ENCODE measurements around the gene TRHDE.

TRHDE gene

DNA sequence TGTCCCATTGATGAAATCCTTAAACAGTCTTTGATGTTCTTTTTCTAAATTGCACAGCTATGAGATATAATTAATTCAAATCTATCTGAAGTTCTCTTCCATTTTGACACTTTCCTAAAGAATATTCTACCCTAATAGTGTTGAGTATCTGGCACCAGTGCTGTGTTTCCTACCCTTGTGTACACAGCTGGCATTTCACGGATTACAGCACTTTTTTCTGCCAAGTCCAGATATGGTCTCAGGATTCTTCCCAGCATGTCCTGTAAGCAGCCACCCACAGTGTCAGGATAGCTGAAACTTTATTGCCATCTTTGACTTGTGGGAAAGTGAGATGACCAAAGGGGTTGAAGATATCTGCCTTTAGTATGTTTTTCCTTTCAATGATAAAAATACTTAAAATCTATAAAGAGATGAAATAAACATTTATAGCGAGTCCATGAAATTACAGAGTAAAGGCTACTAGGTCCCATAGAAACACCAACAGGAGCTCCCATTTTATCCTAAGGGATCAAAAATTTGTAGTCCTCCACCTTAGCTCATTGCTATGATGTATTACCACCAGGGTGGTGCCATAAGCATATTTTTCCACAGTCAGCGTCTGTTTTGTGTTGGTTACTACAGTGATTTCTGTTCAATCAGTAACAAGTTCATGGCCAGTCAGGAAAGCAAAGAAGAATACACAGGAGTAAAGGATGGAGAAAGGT lies 96.7 kb downstream of the TRHDE start:
- DNase-seq (ENCODE audit: insufficient read length) (no peak), FAIRE-seq (no peak)
- TF ChIP-seq POLR2A (IDR thresholded peaks at IDR 0.05; ENCODE audit: low read depth, low read length) (no peak), TAF1 (IDR thresholded peaks at IDR 0.05; ENCODE audit: borderline replicate concordance, low read depth, low read length) (no peak), POLR2AphosphoS5 (IDR thresholded peaks at IDR 0.05; ENCODE audit: low read depth, low read length) (no peak)

DNA sequence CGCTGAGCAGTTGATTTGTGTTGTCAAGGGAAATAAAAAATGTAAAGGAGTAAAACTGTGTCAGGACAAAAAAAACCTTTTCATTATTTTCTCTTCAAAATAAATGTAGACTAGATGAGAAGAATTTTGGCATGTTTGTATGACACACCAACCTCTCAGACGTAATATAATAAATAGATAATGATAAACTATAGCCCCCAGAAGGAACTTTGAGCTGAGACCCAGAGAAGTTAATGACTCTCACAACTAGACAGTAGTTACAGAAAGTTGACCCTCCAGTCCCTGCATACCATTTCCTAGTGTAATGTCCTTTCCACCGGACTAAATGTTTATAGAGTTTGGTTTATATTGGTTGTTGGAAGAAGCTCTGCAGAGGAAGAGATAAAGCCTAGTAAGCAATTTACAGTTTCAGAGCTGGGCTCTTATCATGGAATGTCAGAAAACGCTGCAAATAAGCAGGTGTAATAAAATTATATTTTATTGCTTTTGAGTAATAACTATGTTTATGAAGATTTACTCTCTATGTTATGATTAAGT lies 97.3 kb downstream of the TRHDE start:
- DNase-seq (ENCODE audit: insufficient read length) (no peak), FAIRE-seq (no peak)
- TF ChIP-seq TAF1 (IDR thresholded peaks at IDR 0.05; ENCODE audit: borderline replicate concordance, low read depth, low read length) (no peak), POLR2AphosphoS5 (IDR thresholded peaks at IDR 0.05; ENCODE audit: low read depth, low read length) (no peak), POLR2A (IDR thresholded peaks at IDR 0.05; ENCODE audit: low read depth, low read length) (no peak)

DNA sequence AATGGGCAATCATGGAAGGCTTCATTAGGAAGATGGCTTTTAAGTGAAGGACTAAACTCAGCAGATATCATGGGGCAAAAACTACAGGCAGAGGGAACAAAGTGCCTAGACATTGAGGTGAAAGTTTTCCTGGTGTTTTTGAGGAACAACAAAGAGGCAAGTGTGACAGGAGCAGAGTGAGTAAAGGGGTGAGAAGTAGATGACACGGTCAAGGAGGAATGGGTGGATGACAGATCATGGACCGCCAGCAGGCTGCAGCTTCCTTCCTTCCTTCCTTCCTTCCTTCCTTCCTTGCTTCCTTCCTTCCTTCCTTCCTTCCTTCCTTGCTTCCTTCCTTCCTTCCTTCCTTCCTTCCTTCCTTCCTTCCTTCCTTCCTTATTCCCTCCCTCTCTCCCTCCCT lies 108.3 kb downstream of the TRHDE start:
- TF ChIP-seq TAF1 (IDR thresholded peaks at IDR 0.05; ENCODE audit: borderline replicate concordance, low read depth, low read length), result no peak
- TF ChIP-seq POLR2A (IDR thresholded peaks at IDR 0.05; ENCODE audit: low read depth, low read length), result no peak
- no peak for TF ChIP-seq POLR2AphosphoS5 (IDR thresholded peaks at IDR 0.05; ENCODE audit: low read depth, low read length)
- FAIRE-seq (no peak), DNase-seq (ENCODE audit: insufficient read length) (no peak)

DNA sequence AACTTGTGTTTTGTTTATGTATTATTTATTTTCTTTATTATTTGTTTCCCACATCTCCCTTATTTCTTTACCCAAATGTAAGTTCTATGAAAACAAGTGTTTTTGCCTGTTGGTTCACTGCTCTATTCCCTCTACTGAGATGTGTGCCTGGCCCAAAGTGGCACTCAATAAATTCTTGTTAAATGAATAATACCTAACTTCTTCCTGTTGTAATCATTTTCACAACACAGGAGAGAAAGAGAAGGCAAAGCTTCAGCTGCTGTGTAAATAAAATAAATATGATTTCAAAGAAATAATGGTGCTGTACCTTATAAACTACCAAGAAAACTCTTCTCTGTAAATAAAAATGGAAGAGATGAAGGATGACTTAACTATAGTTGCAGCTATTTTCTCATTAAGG lies 116.2 kb downstream of the TRHDE start:
- no peak for FAIRE-seq
- TF ChIP-seq POLR2AphosphoS5 (IDR thresholded peaks at IDR 0.05; ENCODE audit: low read depth, low read length) (no peak), POLR2A (IDR thresholded peaks at IDR 0.05; ENCODE audit: low read depth, low read length) (no peak)
- DNase-seq (ENCODE audit: insufficient read length), result no peak

DNA sequence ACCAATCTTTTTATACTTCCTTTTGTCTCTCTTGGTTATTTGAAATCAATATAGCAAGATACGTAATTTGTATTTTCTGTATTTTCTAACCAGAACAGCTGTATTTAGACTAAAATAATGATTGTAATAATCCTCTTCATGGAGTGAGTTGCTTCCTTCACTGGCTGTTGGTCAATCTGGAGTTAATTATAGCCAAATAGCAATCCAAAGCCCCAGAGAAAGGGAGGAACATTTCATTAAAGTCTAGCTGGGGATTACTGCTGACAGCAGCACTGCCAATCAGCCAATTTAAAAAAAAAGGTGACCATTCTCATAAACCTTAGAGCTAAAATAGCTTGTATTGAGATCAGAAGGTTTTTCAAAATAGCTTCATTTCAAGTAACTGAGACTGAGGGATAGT lies 118.0 kb downstream of the TRHDE start:
- TF ChIP-seq TAF1 (IDR thresholded peaks at IDR 0.05; ENCODE audit: borderline replicate concordance, low read depth, low read length) (no peak), POLR2AphosphoS5 (IDR thresholded peaks at IDR 0.05; ENCODE audit: low read depth, low read length) (no peak), POLR2A (IDR thresholded peaks at IDR 0.05; ENCODE audit: low read depth, low read length) (no peak)
- FAIRE-seq (no peak), DNase-seq (ENCODE audit: insufficient read length) (no peak)

DNA sequence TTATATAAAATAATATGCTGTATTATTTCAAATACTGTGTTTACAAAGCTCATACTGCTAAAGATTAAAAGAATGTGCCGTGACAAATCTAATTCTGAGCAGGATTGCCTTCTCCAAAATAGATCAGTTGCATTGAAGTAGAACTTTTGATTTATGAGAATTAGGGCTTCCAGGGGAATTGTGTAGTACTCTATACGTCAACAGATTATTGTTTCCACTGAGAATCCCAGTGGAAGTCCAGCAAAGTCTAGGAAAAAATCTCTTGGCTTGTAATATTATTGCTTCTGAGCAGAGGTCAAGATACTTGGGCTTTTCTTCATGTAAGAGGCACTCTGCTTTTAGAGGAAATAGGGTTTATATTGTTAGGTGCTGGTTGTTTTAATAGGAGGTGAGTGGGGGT lies 133.9 kb downstream of the TRHDE start:
- DNase-seq (ENCODE audit: insufficient read length), result no peak
- no peak for FAIRE-seq
- TF ChIP-seq TAF1 (IDR thresholded peaks at IDR 0.05; ENCODE audit: borderline replicate concordance, low read depth, low read length), result no peak
- no peak for TF ChIP-seq POLR2AphosphoS5 (IDR thresholded peaks at IDR 0.05; ENCODE audit: low read depth, low read length)
- no peak for TF ChIP-seq POLR2A (IDR thresholded peaks at IDR 0.05; ENCODE audit: low read depth, low read length)

DNA sequence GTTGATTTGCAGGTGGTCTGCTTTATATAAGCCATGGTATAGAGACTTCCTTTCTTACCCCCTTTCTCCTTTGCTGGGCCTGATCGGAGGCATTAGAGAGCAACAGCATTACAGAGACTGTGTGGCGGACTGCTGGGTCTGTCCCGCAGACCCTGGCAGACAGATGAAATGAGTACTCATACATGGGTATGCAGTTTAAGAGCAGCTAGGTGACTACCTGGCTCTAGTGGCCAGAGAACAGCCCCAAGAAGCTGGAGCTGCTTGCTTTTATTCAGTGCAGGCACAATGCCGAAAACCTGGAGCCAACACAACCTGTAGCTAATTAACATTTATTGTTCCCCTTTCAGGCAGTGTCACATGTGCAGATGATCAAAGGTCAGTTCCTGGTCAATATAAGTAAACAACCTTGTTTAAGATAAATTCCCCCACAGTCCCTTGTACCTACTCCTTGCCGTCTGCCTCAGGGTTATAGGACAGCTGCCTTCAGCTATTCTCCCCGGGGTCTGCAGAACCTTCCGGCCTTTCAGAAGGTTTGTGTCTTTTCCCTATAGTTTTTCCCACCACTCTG lies 160.0 kb downstream of the TRHDE start:
- DNase-seq (ENCODE audit: insufficient read length) (no peak), FAIRE-seq (no peak)
- no peak for TF ChIP-seq POLR2A (IDR thresholded peaks at IDR 0.05; ENCODE audit: low read depth, low read length)
- TF ChIP-seq POLR2AphosphoS5 (IDR thresholded peaks at IDR 0.05; ENCODE audit: low read depth, low read length), result no peak

DNA sequence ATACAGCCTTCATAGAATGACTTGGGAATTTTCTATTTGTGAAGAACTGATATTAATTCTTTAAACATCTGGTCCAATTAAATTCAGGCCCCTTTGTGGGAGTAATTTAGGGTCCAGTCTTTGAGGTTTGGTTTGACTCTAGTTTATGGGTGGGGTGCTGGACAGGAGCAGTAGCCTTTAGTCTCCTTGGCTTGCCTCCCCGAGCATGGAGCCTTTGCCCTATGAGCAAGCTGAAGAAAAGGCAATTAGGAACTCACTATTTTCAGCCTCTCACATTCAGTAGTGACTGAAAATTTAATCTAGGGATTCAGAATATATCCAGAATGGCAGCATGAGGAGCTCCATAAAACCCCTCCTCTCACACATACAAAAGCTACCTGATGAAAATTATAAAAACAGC lies 161.1 kb downstream of the TRHDE start:
- DNase-seq (ENCODE audit: insufficient read length) (no peak), FAIRE-seq (no peak)
- TF ChIP-seq POLR2A (IDR thresholded peaks at IDR 0.05; ENCODE audit: low read depth, low read length) (no peak), TAF1 (IDR thresholded peaks at IDR 0.05; ENCODE audit: borderline replicate concordance, low read depth, low read length) (no peak), POLR2AphosphoS5 (IDR thresholded peaks at IDR 0.05; ENCODE audit: low read depth, low read length) (no peak)

DNA sequence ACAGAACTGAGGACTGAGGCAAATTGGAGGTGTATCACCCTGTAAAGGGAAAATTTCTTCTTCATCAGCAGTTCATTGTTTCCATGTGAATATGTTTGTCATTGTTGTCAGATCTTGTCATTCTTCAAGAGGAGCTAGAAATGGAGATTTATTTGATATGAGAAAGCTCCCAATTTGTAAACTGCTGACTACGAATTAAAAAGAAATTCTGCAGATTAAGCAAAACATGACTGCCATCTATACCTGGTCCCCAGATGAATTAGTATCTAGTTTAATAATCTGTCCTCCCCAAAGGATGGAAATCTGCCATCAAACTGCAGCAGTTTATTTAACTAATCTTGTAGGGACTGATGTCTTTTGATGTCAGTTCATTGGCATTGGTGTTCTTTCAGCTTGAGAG lies 162.8 kb downstream of the TRHDE start:
- no peak for DNase-seq (ENCODE audit: insufficient read length)
- no peak for FAIRE-seq
- TF ChIP-seq TAF1 (IDR thresholded peaks at IDR 0.05; ENCODE audit: borderline replicate concordance, low read depth, low read length), result no peak
- TF ChIP-seq POLR2A (IDR thresholded peaks at IDR 0.05; ENCODE audit: low read depth, low read length), result no peak
- no peak for TF ChIP-seq POLR2AphosphoS5 (IDR thresholded peaks at IDR 0.05; ENCODE audit: low read depth, low read length)

DNA sequence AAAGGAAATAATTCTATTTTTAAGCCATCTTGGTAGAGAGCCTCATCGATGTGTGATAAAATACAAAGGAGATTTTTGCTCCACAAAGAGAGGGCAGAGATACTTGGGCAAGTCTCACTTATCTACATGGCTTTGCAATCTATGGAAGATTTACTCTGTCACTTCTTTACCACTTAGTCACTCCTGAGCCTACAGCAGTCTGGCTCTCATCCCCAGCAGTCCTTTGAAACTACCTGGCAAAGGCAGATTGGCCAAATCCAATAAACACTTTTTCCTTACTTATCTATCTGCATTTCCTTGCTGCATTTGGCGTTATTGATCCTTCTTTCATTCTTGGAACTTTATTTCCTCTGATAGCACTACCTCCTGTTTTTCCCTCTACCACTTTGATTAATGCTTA lies 170.0 kb downstream of the TRHDE start:
- DNase-seq (ENCODE audit: insufficient read length), result no peak
- TF ChIP-seq POLR2A (IDR thresholded peaks at IDR 0.05; ENCODE audit: low read depth, low read length) (no peak), POLR2AphosphoS5 (IDR thresholded peaks at IDR 0.05; ENCODE audit: low read depth, low read length) (no peak), TAF1 (IDR thresholded peaks at IDR 0.05; ENCODE audit: borderline replicate concordance, low read depth, low read length) (no peak)
- no peak for FAIRE-seq

DNA sequence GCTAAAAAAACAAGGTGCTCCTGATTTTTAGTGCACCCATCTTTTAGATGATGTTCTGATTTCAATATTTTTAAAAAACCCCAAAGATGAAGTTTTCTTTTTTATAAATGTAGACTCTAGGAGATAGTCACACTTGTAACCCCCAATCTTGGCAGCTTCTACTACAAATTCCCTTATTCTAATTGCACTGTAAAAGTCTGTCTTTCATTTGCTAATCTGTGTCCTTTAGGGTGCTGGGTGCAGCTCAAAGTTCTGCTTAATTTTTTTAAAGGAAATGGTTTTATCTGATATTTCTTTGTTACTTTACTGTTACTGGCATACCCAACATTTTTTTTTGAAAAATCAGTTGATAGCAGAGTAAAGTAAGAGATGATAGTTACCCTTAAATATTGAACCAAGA lies 172.0 kb downstream of the TRHDE start:
- DNase-seq (ENCODE audit: insufficient read length), result no peak
- no peak for FAIRE-seq
- no peak for TF ChIP-seq TAF1 (IDR thresholded peaks at IDR 0.05; ENCODE audit: borderline replicate concordance, low read depth, low read length)

DNA sequence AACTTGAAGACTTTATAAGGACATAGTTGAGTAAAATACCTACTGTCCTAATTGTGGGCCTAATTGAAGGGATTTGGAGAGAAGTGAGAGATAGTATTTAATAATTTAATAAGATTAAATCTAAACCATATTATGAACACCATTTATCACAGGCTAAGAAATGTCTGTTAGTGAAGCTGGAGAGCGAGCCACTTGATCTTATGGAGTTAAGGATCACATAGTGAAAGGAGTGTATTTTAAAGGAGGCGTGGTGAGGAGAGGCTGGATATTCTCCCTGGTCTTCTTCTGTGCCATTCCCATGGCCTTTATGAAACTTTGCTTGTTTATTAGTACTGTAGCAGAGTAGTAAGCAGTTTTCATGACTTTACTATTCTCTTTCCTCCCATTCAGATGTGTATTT lies 172.4 kb downstream of the TRHDE start:
- DNase-seq (ENCODE audit: insufficient read length) (no peak), FAIRE-seq (no peak)
- TF ChIP-seq POLR2A (IDR thresholded peaks at IDR 0.05; ENCODE audit: low read depth, low read length) (no peak), TAF1 (IDR thresholded peaks at IDR 0.05; ENCODE audit: borderline replicate concordance, low read depth, low read length) (no peak), POLR2AphosphoS5 (IDR thresholded peaks at IDR 0.05; ENCODE audit: low read depth, low read length) (no peak)

Data from GM12892 (cell line).